Activated T-helper 1 cell treated with Interleukin-2 at 50 U/mL for 16 hours (primary cell): ENCODE measurements around the gene SMCP.

Source experiments
- DNase-seq: peaks from one replicate; pipeline ENCODE4 v3.0.0-alpha.2; 2020; ENCODE audit warnings: low read depth

Gene SMCP

DNA sequence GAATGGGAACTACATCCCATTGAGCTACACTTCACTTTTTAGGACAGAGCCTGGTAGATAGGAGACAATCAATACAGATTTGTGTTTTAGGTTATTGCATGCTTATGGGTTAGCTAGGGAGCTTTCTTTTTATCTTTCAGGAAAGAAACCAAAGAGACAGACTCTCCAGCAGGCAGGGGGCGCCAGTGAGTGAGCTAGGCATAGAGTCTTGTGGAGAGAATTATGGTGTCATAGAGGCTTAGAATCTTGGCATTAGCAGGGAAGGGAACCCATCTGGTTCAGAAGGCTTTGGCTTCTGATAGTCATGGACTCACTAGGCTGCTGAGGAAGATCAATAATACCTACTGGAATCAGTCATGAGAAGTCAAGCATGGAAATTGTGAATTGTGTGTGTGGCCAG, at the start of gene SMCP:
SMCP (plus strand) TSS at position 281 of the 400 bp plus-strand sequence. CDS start 6,101 bp downstream, outside the sequence.
- no peak for DNase-seq

GRCh38 chr1:152836870-152837269, 41.3 kb upstream of the SMCP start:
- no peak for DNase-seq

DNA sequence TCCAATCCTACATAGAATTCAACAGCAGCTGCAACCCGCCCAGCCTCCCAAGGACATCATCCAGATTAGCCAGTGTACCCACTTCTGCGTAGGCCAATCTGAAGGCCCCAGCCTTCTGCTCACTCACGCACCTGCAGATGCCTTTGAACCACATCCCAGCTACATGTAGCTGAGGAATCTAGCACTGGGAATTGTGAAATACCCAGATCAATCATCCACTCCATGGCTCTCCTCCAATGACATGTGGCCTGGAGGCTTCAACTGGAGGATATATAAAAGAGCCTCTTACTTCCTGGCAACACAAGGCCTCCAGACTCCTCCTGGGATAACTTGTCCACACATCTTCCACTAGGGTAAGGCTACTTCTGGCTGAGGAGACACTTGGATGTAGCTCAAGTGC, 35.6 kb upstream of the SMCP start, which contains the start of gene LCE6A:
LCE6A (plus strand) TSS at position 301 of the 400 bp plus-strand sequence. CDS start 665 bp downstream, outside the sequence.
- no peak for DNase-seq

GRCh38 chr1:152855661-152856060, 22.5 kb upstream of the SMCP start:
- no peak for DNase-seq

DNA sequence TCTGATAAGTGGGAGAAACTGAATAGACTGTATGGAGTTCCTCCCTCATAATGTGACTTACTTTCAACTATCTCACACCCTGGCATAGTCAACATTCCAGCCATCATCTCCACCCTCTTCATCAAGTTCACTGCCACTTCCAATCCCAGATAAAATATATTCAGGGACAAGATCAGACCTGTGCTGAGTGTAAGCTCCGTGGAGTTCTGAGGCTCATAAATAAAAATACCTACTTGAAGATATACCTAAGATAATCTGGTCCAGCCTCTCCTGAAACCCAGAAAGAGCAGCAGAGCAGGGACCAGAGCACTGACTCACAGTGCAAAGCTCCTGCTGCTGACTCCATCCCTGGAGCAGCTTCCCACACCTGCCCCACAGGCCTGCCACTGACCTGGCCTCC, 20.1 kb upstream of the SMCP start:
- no peak for DNase-seq

DNA sequence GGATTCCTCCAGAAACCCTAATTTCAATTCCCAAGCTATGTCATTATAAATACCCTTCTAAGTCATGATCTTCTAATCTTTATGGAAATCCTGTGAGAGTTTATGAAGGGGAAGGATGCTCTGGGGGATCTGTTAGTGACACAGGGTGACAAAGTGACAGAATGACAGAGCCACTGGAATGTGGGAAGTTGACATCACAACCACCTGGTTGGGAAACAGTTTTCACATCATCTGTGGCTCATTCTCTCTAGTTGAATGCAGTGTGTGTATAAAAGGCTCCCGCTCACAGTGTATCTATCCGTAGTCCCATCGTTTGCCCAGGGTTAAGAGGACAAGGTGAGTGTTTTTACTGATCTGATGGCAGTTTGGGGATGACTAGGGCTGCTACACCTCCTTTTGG, 18.4 kb upstream of the SMCP start, which contains the start of gene LCE7A:
LCE7A (plus strand) TSS at position 301 of the 400 bp plus-strand sequence. CDS start 702 bp downstream, outside the sequence.
- DNase-seq: no peak

DNA sequence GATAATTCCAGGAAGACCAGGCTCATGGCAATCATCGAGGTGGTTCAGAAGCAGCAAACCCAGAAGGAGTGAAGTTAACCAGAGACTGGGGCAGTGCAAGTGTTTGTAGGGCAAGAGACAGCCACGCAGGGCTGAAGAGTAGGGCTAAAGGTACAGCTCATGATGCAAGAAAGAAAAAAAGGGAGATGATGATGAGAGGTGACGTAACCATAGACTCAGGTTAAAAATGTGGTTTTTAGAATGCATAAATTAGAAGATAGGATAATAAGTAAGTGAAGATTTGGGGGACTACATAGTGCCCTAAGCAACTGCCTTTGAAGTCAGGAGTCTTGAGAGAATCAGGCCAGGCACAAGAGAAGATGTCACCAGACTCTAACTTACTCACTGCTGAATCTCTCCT, 18.0 kb upstream of the SMCP start:
- DNase-seq: no peak

DNA sequence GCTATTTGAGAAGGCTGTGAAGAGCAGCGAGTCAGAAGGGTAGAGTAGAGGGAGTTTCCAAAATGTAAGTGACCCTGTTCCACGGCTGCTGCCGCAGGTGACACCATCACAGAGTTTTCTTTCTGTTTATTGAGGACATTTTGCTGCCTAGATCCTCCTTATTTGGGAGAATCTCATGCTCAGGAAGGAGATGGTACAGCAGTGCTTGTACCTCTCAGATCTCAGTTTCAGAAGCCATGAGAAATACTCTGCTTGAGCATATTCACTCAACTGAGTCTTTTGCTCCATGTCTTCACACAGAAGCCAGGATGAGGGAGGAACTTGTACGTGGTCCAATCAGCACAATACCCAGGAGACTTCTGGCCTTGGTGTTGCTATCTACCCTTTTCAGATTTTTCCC, 16.7 kb upstream of the SMCP start:
- no peak for DNase-seq

- no peak for DNase-seq
Measured at GRCh38 chr1:152864443-152864842, 13.7 kb upstream of the SMCP start.

DNA sequence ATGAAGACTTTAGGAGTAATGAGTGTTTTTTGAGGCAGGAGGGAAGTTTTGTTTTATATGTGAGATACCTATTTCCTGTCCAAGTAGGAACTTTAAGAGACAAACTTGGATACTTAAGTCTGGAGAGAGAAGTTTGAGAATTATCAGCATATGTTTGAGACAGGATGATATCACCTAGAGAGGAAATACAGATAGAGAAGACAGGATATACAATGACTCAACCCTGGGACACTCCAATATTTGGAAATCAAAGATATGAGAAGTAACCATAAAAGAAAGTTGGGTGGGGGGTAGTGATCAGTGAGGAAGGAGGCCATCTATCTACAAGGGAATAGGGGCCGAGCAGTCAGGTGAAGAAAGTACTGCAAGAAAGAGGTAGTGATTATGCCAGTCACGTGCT, 11.8 kb upstream of the SMCP start:
- DNase-seq: no peak

DNA sequence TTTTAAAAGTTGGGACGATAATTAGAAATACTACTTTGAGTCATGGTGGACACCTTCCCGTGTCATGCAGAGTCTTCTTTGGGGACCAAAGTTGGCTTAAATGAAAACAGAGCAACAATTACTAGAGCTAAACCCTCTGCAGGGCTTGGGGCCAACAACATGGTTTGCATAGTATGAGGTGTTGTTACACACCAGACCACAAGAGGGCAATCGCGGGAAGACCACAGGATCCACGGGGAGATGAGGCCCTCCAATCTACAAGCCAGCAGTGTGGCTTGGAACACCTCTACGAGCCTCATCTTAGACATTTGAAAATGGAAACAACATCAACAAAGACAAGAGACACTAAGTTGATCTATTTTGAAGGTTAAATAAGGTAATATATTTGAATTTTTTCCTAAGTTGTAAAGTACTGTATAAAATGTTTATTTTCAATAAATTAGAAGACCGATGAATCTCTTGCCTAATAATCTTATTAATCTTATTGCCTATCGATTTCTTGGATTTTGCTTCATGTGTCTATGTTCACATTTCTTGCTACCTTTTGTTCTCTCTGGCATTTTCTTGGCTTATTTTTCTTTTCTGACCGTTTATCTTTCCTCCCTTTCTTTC, 8.2 kb upstream of the SMCP start:
- DNase-seq: peak; percentile 6

GRCh38 chr1:152870831-152871730, 7.0 kb upstream of the SMCP start:
- no peak for DNase-seq

DNA sequence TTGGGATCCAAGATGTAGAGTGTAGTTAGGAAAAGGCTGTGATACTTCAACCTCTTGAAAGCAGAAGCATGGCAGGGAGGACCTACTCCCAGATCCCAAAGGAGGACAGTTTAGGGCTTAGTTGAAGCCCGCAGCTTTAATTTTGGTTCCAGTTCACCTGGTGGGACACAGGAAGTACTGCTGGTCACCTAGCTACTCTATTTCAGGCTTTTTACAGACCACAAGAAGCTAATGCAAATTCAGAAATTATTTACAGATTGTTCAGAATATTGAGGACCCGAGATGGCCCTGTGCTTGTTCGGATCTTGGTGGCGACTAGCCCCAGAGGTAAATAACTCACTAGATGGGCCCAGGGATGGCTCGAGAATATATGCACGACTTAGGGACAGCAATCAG, 6.4 kb upstream of the SMCP start:
- DNase-seq: no peak

GRCh38 chr1:152873495-152873894, 4.6 kb upstream of the SMCP start:
- DNase-seq: no peak

GRCh38 chr1:152876827-152877226, 1.3 kb upstream of the SMCP start:
- no peak for DNase-seq

GRCh38 chr1:152879559-152880198, 1.6 kb downstream of the SMCP start:
- DNase-seq: no peak

- DNase-seq: no peak
Measured at GRCh38 chr1:152880316-152880715, 2.2 kb downstream of the SMCP start.

GRCh38 chr1:152880907-152881306, 2.8 kb downstream of the SMCP start:
- DNase-seq: no peak

DNA sequence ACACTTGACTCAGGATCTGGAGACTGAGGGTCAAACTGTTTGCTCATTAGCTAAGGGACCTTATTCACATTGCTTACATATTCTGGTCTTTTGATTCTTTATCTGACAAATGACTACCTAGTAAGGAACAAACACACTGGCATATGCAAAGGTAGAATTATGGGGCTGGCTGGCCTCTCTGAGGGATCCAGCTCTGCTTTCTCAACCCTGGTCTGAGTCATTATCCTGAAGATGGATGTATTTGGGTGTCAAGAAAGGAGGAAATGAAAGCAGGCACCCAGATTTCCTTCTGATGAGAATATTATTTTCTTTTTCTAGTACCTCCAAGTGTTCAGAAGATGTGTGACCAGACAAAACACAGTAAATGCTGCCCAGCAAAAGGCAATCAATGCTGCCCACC, 6.0 kb downstream of the SMCP start:
- DNase-seq: no peak

DNA sequence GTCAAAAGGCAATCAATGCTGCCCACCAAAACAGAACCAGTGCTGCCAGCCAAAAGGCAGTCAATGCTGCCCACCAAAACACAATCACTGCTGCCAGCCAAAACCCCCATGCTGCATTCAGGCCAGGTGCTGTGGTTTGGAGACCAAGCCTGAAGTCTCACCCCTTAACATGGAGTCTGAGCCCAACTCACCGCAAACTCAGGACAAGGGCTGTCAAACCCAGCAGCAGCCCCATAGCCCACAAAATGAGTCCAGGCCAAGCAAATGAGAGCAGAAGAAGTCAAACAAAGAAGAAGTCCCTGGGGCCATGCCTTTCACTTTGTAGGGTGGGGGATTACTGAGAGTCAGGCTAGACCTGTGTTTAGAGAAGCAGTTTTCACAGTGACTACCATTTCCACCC, 6.4 kb downstream of the SMCP start:
- DNase-seq: no peak

DNA sequence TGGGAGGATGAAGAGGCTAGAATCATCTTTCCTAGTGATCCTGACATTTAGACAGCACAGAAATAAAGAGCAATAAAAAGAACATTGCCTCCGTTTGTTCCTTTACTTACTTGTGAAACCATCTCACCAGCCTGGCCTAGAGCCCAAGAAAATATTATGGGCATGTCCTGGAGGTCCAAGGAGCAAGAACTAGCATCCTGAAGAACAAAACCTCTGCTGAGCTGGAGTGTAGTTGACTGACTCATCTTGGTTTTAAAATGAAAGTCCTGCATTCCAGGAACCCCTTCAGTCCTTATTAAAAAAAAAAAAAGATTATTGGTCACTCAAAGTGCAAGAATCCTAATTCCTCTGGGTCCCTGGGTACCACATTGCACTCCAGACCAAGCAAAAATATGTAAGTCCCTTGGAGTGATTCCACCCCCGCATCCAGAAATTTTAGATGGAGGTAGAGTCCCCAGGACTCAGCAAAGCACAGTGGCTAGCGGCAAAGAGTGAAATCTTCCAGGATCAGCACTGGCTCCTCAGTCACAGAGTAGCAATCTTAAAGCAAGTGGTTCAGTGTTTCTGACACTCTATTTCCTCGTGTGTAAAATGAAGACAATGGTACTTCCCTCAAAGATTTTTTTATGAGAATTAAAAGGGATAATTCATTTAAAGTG, 7.0 kb downstream of the SMCP start:
- DNase-seq: no peak

DNA sequence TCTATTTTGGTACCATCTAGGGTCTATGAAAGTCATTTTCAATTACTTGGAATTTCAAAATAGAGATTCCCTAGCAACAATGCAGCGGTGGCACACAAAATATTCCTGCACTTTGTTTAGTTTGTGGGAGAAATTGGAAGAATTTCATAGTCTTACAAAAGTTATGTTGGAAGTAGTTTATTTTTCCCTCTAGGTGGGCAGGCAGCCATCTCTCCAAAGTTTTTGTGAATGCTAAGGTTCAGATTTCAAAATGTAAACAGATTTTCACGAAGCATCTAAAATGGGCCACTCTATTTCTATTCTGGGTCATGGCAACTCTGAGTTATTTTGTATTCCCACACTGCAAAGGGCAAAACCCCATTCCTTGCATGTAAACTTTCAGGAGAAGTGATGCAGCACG, 8.0 kb downstream of the SMCP start:
- no peak for DNase-seq
